K562 (cell line): Measurements from ENCODE around the gene TCEA3. TPM values are rescaled to one million over a fixed set of nuclear protein-coding genes. Genes with fewer than 3 reads are reported as not detected.
A peak's percentile ranks its signal among the peaks of the same experiment; 100 is the strongest.

Experiments used
- ATAC-seq: fragments of 200-7000 bp; cut with Tn5 transposase; 3 replicates; pipeline ENCODE4 v1.9.1; 2020; ENCODE audit warnings: moderate library complexity
- BruUV-seq: library from RNA; stranded (reverse); fragments of 400-500 nt; replicated peaks from 2 replicates; lab custom pipeline; 2021; lab: Mats Ljungman, UMichigan
- CTCF ChIA-PET: fragments of 300-600 bp; formaldehyde crosslinking; extraction: SDS; loops from one replicate; lab custom pipeline; 2021; ENCODE audit warnings: low intra/inter-chr PET ratio; lab: Yijun Ruan, JAX
- POLR2A ChIA-PET: fragments of 300-600, 350-650 bp; sonication (Branson Sonifier 250); formaldehyde crosslinking; extraction: SDS; loops from one replicate; lab custom pipeline; 2021; ENCODE audit warnings: antibody characterized with exemption, inconsistent platforms; lab: Yijun Ruan, JAX
- DNase-seq, 4 experiments: peaks; one replicate each; pipeline versions ENCODE4 v3.0.0 to v3.0.0-alpha.2; 2011 to 2018; ENCODE audit warnings: low spot score in 3 of 4, mixed read lengths in 3 of 4; ENCODE audit errors: extremely low read depth in 1 of 4
- FAIRE-seq: peaks from 2 replicates; lab custom pipeline; 2011; peaks lifted over from hg19 to GRCh38; lab: Jason Lieb, UNC
- H2AFZ ChIP-seq: 2 replicates; pipeline ENCODE4 v1.6.0; 2011; ENCODE audit warnings: low read depth, low read length, control low read depth, inconsistent platforms
- H3K27ac ChIP-seq: fragments of 200-600 bp; 3 replicates; pipeline ENCODE4 v1.8.0; 2011; ENCODE audit warnings: low read depth, mild to moderate bottlenecking, control low read depth, inconsistent platforms, low read length, moderate library complexity, mixed read lengths; ENCODE audit errors: extremely low read depth
- H3K27me3 ChIP-seq, 2 experiments: fragments of 300-600 bp in 1 of 2; 2 replicates in 1 of 2; 3 replicates in 1 of 2; pipeline versions ENCODE4 v1.6.0 to v1.8.0; 2011; ENCODE audit warnings: inconsistent platforms in 2 of 2, low read length in 2 of 2, mild to moderate bottlenecking in 1 of 2, mixed read lengths in 1 of 2, moderate library complexity in 1 of 2; ENCODE audit not compliant: control insufficient read depth in 2 of 2, insufficient read depth in 2 of 2
- H3K36me3 ChIP-seq: fragments of 300-600 bp; 3 replicates; pipeline ENCODE4 v1.8.0; 2011; ENCODE audit warnings: mild to moderate bottlenecking, low read length, inconsistent platforms; ENCODE audit not compliant: control insufficient read depth, insufficient read depth
- H3K4me1 ChIP-seq, 2 experiments: fragments of 200-600 bp in 1 of 2; replicated peaks in 1 of 2; 2 replicates in 1 of 2; 3 replicates in 1 of 2; pipeline versions ENCODE4 v1.5.1 to v1.8.0; 2011; ENCODE audit warnings: inconsistent platforms in 2 of 2, low read length in 2 of 2, mild to moderate bottlenecking in 1 of 2, mixed read lengths in 1 of 2, moderate library complexity in 1 of 2; ENCODE audit not compliant: control insufficient read depth in 2 of 2, insufficient read depth in 2 of 2
- H3K4me2 ChIP-seq: 2 replicates; pipeline ENCODE4 v1.6.1; 2011; ENCODE audit warnings: low read length, control low read depth, inconsistent platforms, mixed read lengths; ENCODE audit not compliant: insufficient read depth
- H3K4me3 ChIP-seq: fragments of 200-600 bp; sonication (generic), shearing (Covaris generic); 2 replicates; pipeline ENCODE4 v1.5.1; 2016; ENCODE audit warnings: control low read depth, inconsistent platforms
- H3K79me2 ChIP-seq: fragments of 200-600 bp; 3 replicates; pipeline ENCODE4 v1.8.0; 2011; ENCODE audit warnings: low read length, inconsistent platforms; ENCODE audit not compliant: control insufficient read depth, insufficient read depth
- H3K9ac ChIP-seq, 2 experiments: 2 replicates each; pipeline versions ENCODE4 v1.6.0 to v1.6.1; 2011; ENCODE audit warnings: low read depth in 2 of 2, low read length in 2 of 2, control low read depth in 1 of 2, inconsistent platforms in 1 of 2, mild to moderate bottlenecking in 1 of 2, mixed read lengths in 1 of 2; ENCODE audit not compliant: insufficient read depth in 1 of 2
- H3K9me1 ChIP-seq: one replicate; pipeline ENCODE4 v1.6.0; 2011; ENCODE audit warnings: inconsistent platforms, mild to moderate bottlenecking, low read length, moderate library complexity; ENCODE audit not compliant: control insufficient read depth, insufficient read depth
- H3K9me3 ChIP-seq: replicated peaks from 2 replicates; pipeline ENCODE4 v1.5.1; 2011; ENCODE audit warnings: low read depth, low read length, inconsistent platforms; ENCODE audit not compliant: control insufficient read depth, insufficient read depth
- H4K20me1 ChIP-seq: replicated peaks from 2 replicates; pipeline ENCODE4 v1.6.1; 2011; ENCODE audit warnings: low read length, inconsistent platforms, mixed read lengths; ENCODE audit not compliant: control insufficient read depth, insufficient read depth
- ILK ChIP-seq: fragments of 450-650 bp; IDR thresholded peaks from 2 replicates; pipeline ENCODE4 v1.6.1; 2016; ENCODE audit warnings: missing genetic modification characterization, low read depth, mild to moderate bottlenecking, missing compliant biosample characterization, moderate library complexity, borderline replicate concordance
- KDM5B ChIP-seq: fragments of 200-600 bp; sonication (generic); IDR thresholded peaks from 2 replicates; pipeline ENCODE4 v1.6.1; 2012; ENCODE audit warnings: low read depth, mild to moderate bottlenecking, moderate library complexity, low read length, control low read depth, inconsistent platforms; ENCODE audit not compliant: insufficient replicate concordance
- KLF6 ChIP-seq: fragments of 250-450 bp; sonication (Bioruptor Pico); IDR thresholded peaks from 2 replicates; pipeline ENCODE4 v1.4.0; 2020; ENCODE audit warnings: mild to moderate bottlenecking, moderate library complexity, borderline replicate concordance
- XRCC3 ChIP-seq: fragments of 450-650 bp; IDR thresholded peaks from 2 replicates; pipeline ENCODE4 v1.6.1; 2017; ENCODE audit warnings: mild to moderate bottlenecking, moderate library complexity
- XRCC5 ChIP-seq: fragments of 200-400 bp; formaldehyde crosslinking; IDR thresholded peaks from 2 replicates; pipeline ENCODE4 v1.6.1; 2017; ENCODE audit warnings: low read depth, mild to moderate bottlenecking, low read length
- ZNF76 ChIP-seq: fragments of 250-450 bp; sonication (Bioruptor Pico); IDR thresholded peaks from 2 replicates; pipeline ENCODE4 v1.4.0; 2020; ENCODE audit warnings: mild to moderate bottlenecking, moderate library complexity, borderline replicate concordance
- WGBS: fragments of 100-300 bp; shearing (Covaris generic); methylation state at CpG from one replicate; pipeline ENCODE4 v1.1.6; 2016; ENCODE audit warnings: low coverage, mixed read lengths; ENCODE audit not compliant: insufficient coverage; ENCODE audit errors: missing lambda C conversion rate; 5-methylcytosine and 5-hydroxymethylcytosine counted together
- in situ Hi-C: fragments of 300-500 bp; cut with MboI; formaldehyde crosslinking; loops from 4 replicates; pipeline ENCODE4 v1.15.0; 2018; ENCODE audit warnings: inconsistent platforms, mixed read lengths
- intact Hi-C: fragments of 100-400 bp; cut with micrococcal nuclease; formaldehyde crosslinking; loops from 2 replicates; pipeline ENCODE4 v1.14.2; 2022
- polyA plus RNA-seq, 8 experiments: library from polyadenylated mRNA; depleted of rRNA in 4 of 8; stranded (reverse) in 5 of 8; unstranded in 3 of 8; fragments of >200 nt; fragmentation: Nextera tagmentation in 2 of 8; fragmentation: Illumina TruSeq in 1 of 8; extraction: Ambion mirVana in 2 of 8; extraction: Trizol in 1 of 8; gene quantifications; 2 replicates each; pipeline versions ENCODE4 v1.2.1 to v1.2.3, GENCODE V29; 2011 to 2014; ENCODE audit warnings: inconsistent platforms in 1 of 8, missing spikeins in 1 of 8
- total RNA-seq, 7 experiments: library from RNA; depleted of rRNA in 6 of 7; stranded (reverse); fragments of >200 nt in 6 of 7; fragmentation: Illumina TruSeq in 2 of 7; extraction: Trizol in 2 of 7; gene quantifications; 2 replicates each; pipeline versions ENCODE4 v1.2.1 to v1.2.3, GENCODE V29; 2011 to 2021; ENCODE audit warnings: low replicate concordance in 1 of 7
- TF ChIP-seq, protein P1 (sequence below): sonication (generic); formaldehyde crosslinking; IDR thresholded peaks from 2 replicates; pipeline ENCODE4 v1.8.1; 2023; ENCODE audit warnings: mild to moderate bottlenecking, missing genetic modification reagents
- TF ChIP-seq, protein P2 (sequence below), 3 experiments: IDR thresholded peaks in 2 of 3; conservative IDR thresholded peaks in 1 of 3; 2 replicates each; pipeline ENCODE4 v1.5.1; 2011 to 2012; ENCODE audit warnings: low read length in 3 of 3, mild to moderate bottlenecking in 3 of 3, control low read depth in 2 of 3, improper control_type of control experiment in 1 of 3, inconsistent platforms in 1 of 3, low read depth in 1 of 3, mixed read lengths in 1 of 3, moderate library complexity in 1 of 3; ENCODE audit not compliant: insufficient read depth in 2 of 3

Gene TCEA3
- total and polyA plus RNA-seq, 9 of the 15 experiments (the other 6 are each of a cell fraction or from before 2014, with no cell fraction given): 0.03 to 0.55 (median 0.36) TPM

- FAIRE-seq (no peak), DNase-seq (peak in 2 of 4 experiments; percentile 23 to 36)
- Histone ChIP-seq H4K20me1 (peaks cover 46% of the 10 kb centered on the region), H2AFZ (no peak overlapping the region), H3K9ac (no peak overlapping the region), H3K9me1 (no peaks in the 10 kb centered on the region), H3K79me2 (peaks cover 89% of the 10 kb centered on the region), H3K4me2 (peak overlapping the region; percentile 29; the same call in 1 of the 2 replicates), H3K27ac (no peak overlapping the region)
- CTCF ChIA-PET: no interaction called here
- in situ Hi-C loops: loop anchor here (5.0 kb wide), 1 partner anchor 63 kb away; no protein-coding TSS in a partner anchor
- TF ChIP-seq, protein P1, sequence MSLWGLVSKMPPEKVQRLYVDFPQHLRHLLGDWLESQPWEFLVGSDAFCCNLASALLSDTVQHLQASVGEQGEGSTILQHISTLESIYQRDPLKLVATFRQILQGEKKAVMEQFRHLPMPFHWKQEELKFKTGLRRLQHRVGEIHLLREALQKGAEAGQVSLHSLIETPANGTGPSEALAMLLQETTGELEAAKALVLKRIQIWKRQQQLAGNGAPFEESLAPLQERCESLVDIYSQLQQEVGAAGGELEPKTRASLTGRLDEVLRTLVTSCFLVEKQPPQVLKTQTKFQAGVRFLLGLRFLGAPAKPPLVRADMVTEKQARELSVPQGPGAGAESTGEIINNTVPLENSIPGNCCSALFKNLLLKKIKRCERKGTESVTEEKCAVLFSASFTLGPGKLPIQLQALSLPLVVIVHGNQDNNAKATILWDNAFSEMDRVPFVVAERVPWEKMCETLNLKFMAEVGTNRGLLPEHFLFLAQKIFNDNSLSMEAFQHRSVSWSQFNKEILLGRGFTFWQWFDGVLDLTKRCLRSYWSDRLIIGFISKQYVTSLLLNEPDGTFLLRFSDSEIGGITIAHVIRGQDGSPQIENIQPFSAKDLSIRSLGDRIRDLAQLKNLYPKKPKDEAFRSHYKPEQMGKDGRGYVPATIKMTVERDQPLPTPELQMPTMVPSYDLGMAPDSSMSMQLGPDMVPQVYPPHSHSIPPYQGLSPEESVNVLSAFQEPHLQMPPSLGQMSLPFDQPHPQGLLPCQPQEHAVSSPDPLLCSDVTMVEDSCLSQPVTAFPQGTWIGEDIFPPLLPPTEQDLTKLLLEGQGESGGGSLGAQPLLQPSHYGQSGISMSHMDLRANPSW: no peak
- TF ChIP-seq XRCC3 (no peak), KLF6 (CRISPR knock-in tag) (no peak), ZNF76 (CRISPR knock-in tag) (no peak), XRCC5 (no peak), ILK (tag) (no peak), KDM5B (no peak)
- TF ChIP-seq, protein P2, sequence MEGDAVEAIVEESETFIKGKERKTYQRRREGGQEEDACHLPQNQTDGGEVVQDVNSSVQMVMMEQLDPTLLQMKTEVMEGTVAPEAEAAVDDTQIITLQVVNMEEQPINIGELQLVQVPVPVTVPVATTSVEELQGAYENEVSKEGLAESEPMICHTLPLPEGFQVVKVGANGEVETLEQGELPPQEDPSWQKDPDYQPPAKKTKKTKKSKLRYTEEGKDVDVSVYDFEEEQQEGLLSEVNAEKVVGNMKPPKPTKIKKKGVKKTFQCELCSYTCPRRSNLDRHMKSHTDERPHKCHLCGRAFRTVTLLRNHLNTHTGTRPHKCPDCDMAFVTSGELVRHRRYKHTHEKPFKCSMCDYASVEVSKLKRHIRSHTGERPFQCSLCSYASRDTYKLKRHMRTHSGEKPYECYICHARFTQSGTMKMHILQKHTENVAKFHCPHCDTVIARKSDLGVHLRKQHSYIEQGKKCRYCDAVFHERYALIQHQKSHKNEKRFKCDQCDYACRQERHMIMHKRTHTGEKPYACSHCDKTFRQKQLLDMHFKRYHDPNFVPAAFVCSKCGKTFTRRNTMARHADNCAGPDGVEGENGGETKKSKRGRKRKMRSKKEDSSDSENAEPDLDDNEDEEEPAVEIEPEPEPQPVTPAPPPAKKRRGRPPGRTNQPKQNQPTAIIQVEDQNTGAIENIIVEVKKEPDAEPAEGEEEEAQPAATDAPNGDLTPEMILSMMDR (IDR thresholded peaks at IDR 0.05 in 2 of 3, conservative IDR thresholded peaks at IDR 0.05 in 1 of 3; ENCODE audit: insufficient read depth in 2 of 3, low read depth in 1 of 3, low read length in 3 of 3): no peak
- TF ChIP-seq, all 486 proteins: peak for 0
- POLR2A ChIA-PET: interaction anchor here (0.9 to 3.4 kb wide), 7 partner anchors 10 to 191 kb away, joined by 3 to 21 read pairs (median 3); partner anchors contain the start of gene E2F2
- intact Hi-C loops: loop anchor here (10.0 kb wide), 1 partner anchor 195 kb away; the partner anchor contains the start of gene E2F2
- no peaks in the 10 kb centered on the region for H3K9me3 ChIP-seq
- 31% methylated on average over 4 of the region's 4 CpGs for WGBS
- H3K36me3 ChIP-seq: peaks cover 64% of the 10 kb centered on the region
- H3K4me1 ChIP-seq: peaks cover 14 to 24% of the 10 kb centered on the region in 2 experiments; a peak in 4 of 5 replicates
- no peak overlapping the region for H3K4me3 ChIP-seq
- BruUV-seq: no TSS peak
- ATAC-seq: no peak
- no peaks in the 10 kb centered on the region for H3K27me3 ChIP-seq
Measured at GRCh38 chr1:23339632-23340031, 84.9 kb downstream of the TCEA3 start.
